ENCODE results near the gene PGD.

Gene PGD

DNA sequence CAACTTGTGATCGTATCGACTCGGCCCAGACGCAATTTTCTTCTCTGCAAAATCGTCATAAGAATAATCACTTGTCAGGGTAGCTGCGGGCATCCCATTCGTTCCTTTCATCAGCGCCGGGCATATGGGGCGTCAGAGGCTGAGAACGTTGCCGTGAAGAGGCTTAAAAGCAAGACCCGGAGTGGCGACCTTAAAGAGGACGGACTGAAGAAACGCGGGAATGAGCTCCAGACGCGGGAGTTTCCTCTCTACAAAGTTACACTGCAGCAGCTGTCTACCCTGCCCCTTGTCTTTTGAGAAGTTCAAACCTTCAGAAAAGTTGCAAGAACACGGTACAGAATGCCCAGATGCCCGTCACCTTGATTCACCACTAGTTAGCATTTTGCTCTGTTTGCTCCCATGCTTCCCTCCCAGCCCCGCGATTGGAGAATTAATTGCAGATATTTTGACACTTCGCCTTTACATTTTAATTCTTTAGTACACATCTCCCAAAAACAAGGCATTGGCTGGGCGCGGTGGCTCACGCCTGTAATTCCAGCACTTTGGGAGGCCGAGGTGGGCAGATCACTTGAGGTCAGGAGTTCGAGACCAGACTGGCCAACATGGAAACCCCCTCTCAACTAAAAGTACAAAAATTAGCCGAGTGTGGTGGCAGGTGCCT, 32.3 kb downstream of the PGD start:
- Histone ChIP-seq H3K4me3 (ENCODE audit: low read depth in 1 of 5, low read length in 5 of 5) (peak overlapping the region; percentile 79 to 95 (median 90)), H3K27ac (ENCODE audit: low read depth, low read length) (peak overlapping the region; percentile 37), H3K9me3 (ENCODE audit: control insufficient read depth in 5 of 5, low read length in 5 of 5) (no peaks in the 10 kb centered on the region), H3K36me3 (ENCODE audit: control insufficient read depth in 5 of 5, insufficient read depth in 5 of 5, low read length in 5 of 5) (no peaks in the 10 kb centered on the region), H3K9ac (ENCODE audit: low read length in 5 of 5) (peak overlapping the region; percentile 44 to 92 (median 83)), H3K4me1 (ENCODE audit: control insufficient read depth in 5 of 5, insufficient read depth in 5 of 5, low read length in 5 of 5) (peaks cover 6 to 26% (median 21%) of the 10 kb centered on the region in 5 donors), H3K27me3 (ENCODE audit: control insufficient read depth in 5 of 5, insufficient read depth in 4 of 5, low read length in 5 of 5) (no peaks in the 10 kb centered on the region)

DNA sequence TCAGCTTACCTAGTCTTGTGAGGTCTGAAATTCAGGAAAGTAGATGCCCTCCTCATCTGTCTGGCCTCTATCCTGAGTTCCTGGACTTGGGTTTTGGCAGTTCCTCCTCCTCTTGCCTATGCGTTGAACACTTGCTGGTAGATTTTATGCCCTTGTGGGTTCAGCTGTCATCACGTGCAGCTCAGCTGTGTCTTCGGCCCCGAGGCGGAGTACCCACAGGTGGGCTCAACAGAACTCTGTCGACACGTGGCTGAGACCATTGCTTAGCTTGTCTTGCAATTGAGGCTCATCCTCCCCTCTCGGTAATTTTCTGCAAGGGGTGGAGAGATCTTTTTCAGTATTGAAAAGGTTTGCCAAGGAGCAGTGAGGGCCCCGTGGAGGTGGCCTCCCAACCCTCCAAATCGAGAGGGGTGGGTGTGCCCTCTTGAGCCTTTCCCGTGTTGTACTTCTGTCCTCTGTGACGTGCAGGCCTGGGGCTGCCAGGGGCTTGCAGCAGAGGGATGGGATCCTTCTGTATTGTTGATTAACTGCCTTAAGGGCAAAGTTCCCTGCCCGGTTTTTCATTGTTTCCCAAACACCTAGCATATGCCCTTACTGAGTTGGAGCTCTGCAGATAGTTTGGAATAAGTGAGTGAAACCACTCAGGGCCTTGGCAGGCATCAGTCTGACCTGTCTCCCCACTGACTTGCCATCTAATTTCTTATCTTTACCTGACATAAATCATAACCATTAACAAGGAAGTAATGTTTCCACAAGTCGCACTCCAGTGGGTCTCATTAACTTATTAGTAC, 34.2 kb downstream of the PGD start:
- H3K36me3 ChIP-seq (ENCODE audit: control insufficient read depth in 5 of 5, insufficient read depth in 5 of 5, low read length in 5 of 5) = no peaks in the 10 kb centered on the region
- no peak overlapping the region for H3K27ac ChIP-seq (ENCODE audit: low read depth, low read length)
- peaks cover 6 to 23% (median 17%) of the 10 kb centered on the region in 5 donors for H3K4me1 ChIP-seq (ENCODE audit: control insufficient read depth in 5 of 5, insufficient read depth in 5 of 5, low read length in 5 of 5)
- H3K4me3 ChIP-seq (ENCODE audit: low read depth in 1 of 5, low read length in 5 of 5) = no peak overlapping the region
- H3K27me3 ChIP-seq (ENCODE audit: control insufficient read depth in 5 of 5, insufficient read depth in 4 of 5, low read length in 5 of 5) = no peaks in the 10 kb centered on the region
- H3K9ac ChIP-seq (ENCODE audit: low read length in 5 of 5) = no peak overlapping the region
- H3K9me3 ChIP-seq (ENCODE audit: control insufficient read depth in 5 of 5, low read length in 5 of 5) = no peaks in the 10 kb centered on the region

DNA sequence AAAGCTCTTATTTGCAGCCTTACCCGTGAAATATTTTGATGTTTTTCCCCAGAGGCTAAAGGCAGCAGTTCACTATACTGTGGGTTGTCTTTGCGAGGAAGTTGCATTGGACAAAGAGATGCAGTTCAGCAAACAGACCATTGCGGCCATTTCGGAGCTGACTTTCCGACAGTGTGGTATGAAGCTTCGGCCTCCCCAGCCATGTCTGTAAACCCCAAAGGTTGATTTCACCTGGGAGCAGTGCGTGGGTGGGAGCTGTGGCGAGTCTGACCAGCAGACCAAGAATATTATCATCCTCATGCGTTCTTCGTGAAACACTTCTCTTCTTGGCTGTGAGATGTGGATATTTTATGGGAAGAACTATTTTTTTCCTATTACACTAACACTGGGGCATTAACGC, 34.9 kb downstream of the PGD start:
- no peak overlapping the region for H3K27ac ChIP-seq (ENCODE audit: low read depth, low read length)
- H3K27me3 ChIP-seq (ENCODE audit: control insufficient read depth in 5 of 5, insufficient read depth in 4 of 5, low read length in 5 of 5) = no peaks in the 10 kb centered on the region
- H3K9ac ChIP-seq (ENCODE audit: low read length in 5 of 5) = no peak overlapping the region
- H3K36me3 ChIP-seq (ENCODE audit: control insufficient read depth in 5 of 5, insufficient read depth in 5 of 5, low read length in 5 of 5) = no peaks in the 10 kb centered on the region
- H3K4me3 ChIP-seq (ENCODE audit: low read depth in 1 of 5, low read length in 5 of 5) = no peak overlapping the region
- H3K9me3 ChIP-seq (ENCODE audit: control insufficient read depth in 5 of 5, low read length in 5 of 5) = no peaks in the 10 kb centered on the region
- peaks cover 6 to 21% (median 16%) of the 10 kb centered on the region in 5 donors for H3K4me1 ChIP-seq (ENCODE audit: control insufficient read depth in 5 of 5, insufficient read depth in 5 of 5, low read length in 5 of 5)

DNA sequence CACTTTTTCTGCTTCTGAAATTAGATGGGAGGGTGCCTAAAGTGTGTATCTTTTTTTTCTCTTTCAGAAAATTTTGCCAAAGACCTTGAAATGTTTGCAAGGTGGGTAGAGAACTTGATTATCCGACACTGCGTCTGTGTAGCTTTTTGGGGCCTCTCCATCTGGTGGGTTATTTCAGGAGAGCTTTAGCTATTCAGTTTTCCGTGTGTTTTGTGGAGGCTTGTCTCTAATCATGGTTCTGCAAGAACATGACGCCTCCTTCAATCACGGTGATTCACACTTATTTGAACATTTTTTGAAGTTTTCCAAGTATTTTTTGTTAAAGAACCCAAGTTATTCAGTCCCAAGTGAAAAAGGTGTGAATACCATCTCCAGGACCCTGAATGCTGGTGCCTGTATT, 35.7 kb downstream of the PGD start:
- H3K27ac ChIP-seq (ENCODE audit: low read depth, low read length) = no peak overlapping the region
- H3K9ac ChIP-seq (ENCODE audit: low read length in 5 of 5) = no peak overlapping the region
- no peaks in the 10 kb centered on the region for H3K27me3 ChIP-seq (ENCODE audit: control insufficient read depth in 5 of 5, insufficient read depth in 4 of 5, low read length in 5 of 5)
- H3K9me3 ChIP-seq (ENCODE audit: control insufficient read depth in 5 of 5, low read length in 5 of 5) = no peaks in the 10 kb centered on the region
- peaks cover 6 to 18% (median 15%) of the 10 kb centered on the region in 5 donors for H3K4me1 ChIP-seq (ENCODE audit: control insufficient read depth in 5 of 5, insufficient read depth in 5 of 5, low read length in 5 of 5)
- H3K36me3 ChIP-seq (ENCODE audit: control insufficient read depth in 5 of 5, insufficient read depth in 5 of 5, low read length in 5 of 5) = no peaks in the 10 kb centered on the region
- no peak overlapping the region for H3K4me3 ChIP-seq (ENCODE audit: low read depth in 1 of 5, low read length in 5 of 5)

DNA sequence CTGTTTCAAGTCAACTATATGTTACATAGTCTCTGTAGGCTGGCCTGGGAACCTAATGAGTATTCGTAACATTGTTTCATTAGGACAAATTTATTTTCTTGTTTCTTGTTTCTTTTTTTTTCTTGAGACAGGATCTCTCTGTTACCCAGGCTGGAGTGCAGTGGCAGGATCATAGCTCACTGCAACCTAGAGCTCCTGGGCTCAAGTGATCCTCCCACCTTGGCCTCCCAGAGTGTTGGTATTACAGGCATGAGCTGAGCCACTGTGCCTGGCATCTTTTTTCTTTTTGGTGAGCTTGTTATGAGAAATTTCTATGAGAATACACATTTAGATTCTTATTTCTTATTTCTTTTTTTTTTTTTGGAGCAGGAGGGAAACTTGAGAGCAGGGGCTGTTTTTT, 38.2 kb downstream of the PGD start:
- Histone ChIP-seq H3K4me3 (ENCODE audit: low read depth in 1 of 5, low read length in 5 of 5) (no peak overlapping the region), H3K27ac (ENCODE audit: low read depth, low read length) (no peak overlapping the region), H3K4me1 (ENCODE audit: control insufficient read depth in 5 of 5, insufficient read depth in 5 of 5, low read length in 5 of 5) (no peaks in the 10 kb centered on the region), H3K9me3 (ENCODE audit: control insufficient read depth in 5 of 5, low read length in 5 of 5) (no peaks in the 10 kb centered on the region), H3K9ac (ENCODE audit: low read length in 5 of 5) (no peak overlapping the region), H3K36me3 (ENCODE audit: control insufficient read depth in 5 of 5, insufficient read depth in 5 of 5, low read length in 5 of 5) (peaks cover 0 to 4% (median 0%) of the 10 kb centered on the region in 5 donors), H3K27me3 (ENCODE audit: control insufficient read depth in 5 of 5, insufficient read depth in 4 of 5, low read length in 5 of 5) (no peaks in the 10 kb centered on the region)

DNA sequence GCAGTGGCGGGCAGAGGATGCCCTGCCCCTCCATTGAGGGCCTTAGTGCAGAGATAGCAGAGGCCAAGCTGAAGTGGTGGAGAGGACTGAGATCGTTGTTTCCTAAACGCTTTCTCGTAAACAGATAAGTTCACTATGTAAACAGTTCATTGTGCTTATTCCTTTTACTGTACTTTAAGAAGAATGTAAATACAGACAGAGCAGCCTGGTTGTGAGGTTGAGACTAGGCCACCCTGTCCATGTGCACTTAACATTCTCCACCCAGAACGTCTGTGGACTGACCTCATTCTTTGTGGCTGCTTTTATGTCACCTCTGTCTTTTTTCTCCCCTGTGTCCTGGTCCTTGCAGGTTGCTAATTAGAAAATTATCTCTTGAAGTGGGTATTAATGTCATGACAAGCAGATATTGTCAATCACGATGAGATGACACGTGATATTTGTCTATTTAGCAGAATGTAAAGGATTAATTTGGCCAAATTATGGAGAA, 39.9 kb downstream of the PGD start:
- Histone ChIP-seq H3K4me3 (ENCODE audit: low read depth in 1 of 5, low read length in 5 of 5) (no peak overlapping the region), H3K27ac (ENCODE audit: low read depth, low read length) (no peak overlapping the region), H3K4me1 (ENCODE audit: control insufficient read depth in 5 of 5, insufficient read depth in 5 of 5, low read length in 5 of 5) (no peaks in the 10 kb centered on the region), H3K36me3 (ENCODE audit: control insufficient read depth in 5 of 5, insufficient read depth in 5 of 5, low read length in 5 of 5) (peaks cover 0 to 4% (median 0%) of the 10 kb centered on the region in 5 donors), H3K9ac (ENCODE audit: low read length in 5 of 5) (no peak overlapping the region), H3K27me3 (ENCODE audit: control insufficient read depth in 5 of 5, insufficient read depth in 4 of 5, low read length in 5 of 5) (no peaks in the 10 kb centered on the region), H3K9me3 (ENCODE audit: control insufficient read depth in 5 of 5, low read length in 5 of 5) (no peaks in the 10 kb centered on the region)

DNA sequence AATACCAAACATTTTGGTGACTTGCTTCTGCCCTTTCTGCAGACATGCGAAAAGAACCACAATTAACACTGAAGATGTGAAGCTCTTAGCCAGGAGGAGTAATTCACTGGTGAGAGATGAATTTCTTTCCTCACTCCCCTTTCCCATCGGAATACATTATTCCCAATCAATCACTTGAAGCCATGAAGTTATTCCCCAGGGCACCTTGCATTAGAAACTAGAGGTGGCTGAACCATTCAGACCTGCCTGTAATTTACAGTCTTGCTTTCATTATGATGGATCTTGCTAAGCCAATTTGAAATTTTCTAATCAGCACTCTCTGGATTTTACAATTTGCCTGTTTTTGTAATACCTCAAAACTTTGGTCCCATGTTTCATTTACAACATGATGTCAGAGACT, 41.4 kb downstream of the PGD start:
- Histone ChIP-seq H3K9ac (ENCODE audit: low read length in 5 of 5) (no peak overlapping the region), H3K36me3 (ENCODE audit: control insufficient read depth in 5 of 5, insufficient read depth in 5 of 5, low read length in 5 of 5) (peaks cover 0 to 10% (median 3%) of the 10 kb centered on the region in 5 donors), H3K4me3 (ENCODE audit: low read depth in 1 of 5, low read length in 5 of 5) (no peak overlapping the region), H3K27ac (ENCODE audit: low read depth, low read length) (no peak overlapping the region), H3K4me1 (ENCODE audit: control insufficient read depth in 5 of 5, insufficient read depth in 5 of 5, low read length in 5 of 5) (no peaks in the 10 kb centered on the region), H3K27me3 (ENCODE audit: control insufficient read depth in 5 of 5, insufficient read depth in 4 of 5, low read length in 5 of 5) (no peaks in the 10 kb centered on the region), H3K9me3 (ENCODE audit: control insufficient read depth in 5 of 5, low read length in 5 of 5) (no peaks in the 10 kb centered on the region)

DNA sequence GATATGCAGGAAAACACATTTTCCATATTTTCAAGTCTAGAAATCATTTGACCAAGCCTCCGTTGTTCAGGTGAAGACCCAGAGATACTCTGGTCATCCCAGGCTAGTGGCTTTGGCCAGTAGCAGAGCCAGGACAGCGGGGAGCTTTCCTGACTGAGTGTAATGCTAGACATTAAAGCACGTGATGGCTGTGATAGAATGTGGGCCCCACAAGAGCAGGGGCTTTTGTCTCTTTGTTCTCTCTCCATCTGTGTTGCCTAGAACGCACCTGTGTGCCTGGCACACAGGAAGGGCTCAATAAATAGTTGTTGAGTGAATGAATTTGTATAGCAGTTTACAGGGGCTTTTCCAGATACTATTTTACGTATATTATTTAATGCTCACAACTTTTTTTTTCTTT, 41.9 kb downstream of the PGD start:
- Histone ChIP-seq H3K9ac (ENCODE audit: low read length in 5 of 5) (no peak overlapping the region), H3K4me1 (ENCODE audit: control insufficient read depth in 5 of 5, insufficient read depth in 5 of 5, low read length in 5 of 5) (no peaks in the 10 kb centered on the region), H3K9me3 (ENCODE audit: control insufficient read depth in 5 of 5, low read length in 5 of 5) (no peaks in the 10 kb centered on the region)

DNA sequence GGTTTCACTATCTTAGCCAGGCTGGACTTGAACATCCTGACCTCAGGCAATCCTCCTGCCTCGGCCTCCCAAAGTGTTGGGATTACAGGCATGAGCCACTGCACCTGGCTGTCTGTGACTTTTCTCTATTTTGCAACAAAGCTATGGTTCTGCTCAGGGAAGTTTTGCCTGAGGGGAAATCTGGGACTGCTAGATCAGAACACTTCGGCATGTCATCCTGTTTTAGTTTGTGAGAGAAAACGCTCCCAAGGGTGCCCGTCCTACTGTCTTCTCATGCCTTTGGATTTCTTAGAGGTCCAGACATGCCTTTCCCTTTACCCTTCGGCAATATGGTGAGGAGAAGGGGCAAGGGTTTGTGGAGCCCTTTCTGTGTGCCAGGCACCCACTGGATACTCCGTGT, 45.4 kb downstream of the PGD start:
- Histone ChIP-seq H3K27me3 (ENCODE audit: control insufficient read depth in 5 of 5, insufficient read depth in 4 of 5, low read length in 5 of 5) (peaks cover 0 to 2% (median 0%) of the 10 kb centered on the region in 5 donors), H3K36me3 (ENCODE audit: control insufficient read depth in 5 of 5, insufficient read depth in 5 of 5, low read length in 5 of 5) (peaks cover 0 to 10% (median 3%) of the 10 kb centered on the region in 5 donors), H3K9me3 (ENCODE audit: control insufficient read depth in 5 of 5, low read length in 5 of 5) (no peaks in the 10 kb centered on the region), H3K4me1 (ENCODE audit: control insufficient read depth in 5 of 5, insufficient read depth in 5 of 5, low read length in 5 of 5) (no peaks in the 10 kb centered on the region), H3K4me3 (ENCODE audit: low read depth in 1 of 5, low read length in 5 of 5) (no peak overlapping the region), H3K27ac (ENCODE audit: low read depth, low read length) (no peak overlapping the region), H3K9ac (ENCODE audit: low read length in 5 of 5) (no peak overlapping the region)

More for the DNA sequence above, 41.9 kb downstream of the PGD start:
- Histone ChIP-seq H3K36me3 (ENCODE audit: control insufficient read depth in 5 of 5, insufficient read depth in 5 of 5, low read length in 5 of 5) (peaks cover 0 to 10% (median 3%) of the 10 kb centered on the region in 5 donors), H3K27me3 (ENCODE audit: control insufficient read depth in 5 of 5, insufficient read depth in 4 of 5, low read length in 5 of 5) (no peaks in the 10 kb centered on the region), H3K4me3 (ENCODE audit: low read depth in 1 of 5, low read length in 5 of 5) (no peak overlapping the region), H3K27ac (ENCODE audit: low read depth, low read length) (no peak overlapping the region)

DNA sequence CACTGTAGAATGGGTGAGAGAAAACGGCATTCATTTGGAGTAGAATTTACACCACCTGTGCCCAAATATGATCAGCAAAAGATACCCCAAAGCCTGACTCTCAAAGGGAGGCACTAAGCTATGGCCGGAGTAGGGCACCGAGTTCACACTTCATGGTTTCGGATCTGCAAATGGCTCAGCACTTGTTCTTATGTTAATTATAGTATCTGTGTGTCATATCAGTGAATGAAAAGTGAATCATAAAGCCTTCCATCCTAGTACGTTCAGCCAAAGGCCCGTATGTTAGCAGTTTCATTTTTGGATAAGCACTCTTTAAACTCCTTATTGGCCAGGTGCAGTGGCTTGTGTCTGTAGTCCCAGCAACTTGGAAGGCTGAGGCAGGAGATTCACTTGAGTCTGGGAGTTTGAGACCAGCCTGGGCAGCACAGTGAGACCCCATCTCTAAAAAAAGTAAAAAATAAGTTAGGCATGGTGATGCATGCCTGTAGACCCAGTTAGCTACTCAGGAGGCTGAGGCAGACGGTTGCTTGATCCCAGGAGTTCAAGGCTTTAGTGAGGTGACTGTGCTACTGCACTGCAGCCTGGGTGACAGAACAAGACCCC, 46.0 kb downstream of the PGD start:
- Histone ChIP-seq H3K27me3 (ENCODE audit: control insufficient read depth in 5 of 5, insufficient read depth in 4 of 5, low read length in 5 of 5) (peaks cover 0 to 8% (median 5%) of the 10 kb centered on the region in 5 donors), H3K36me3 (ENCODE audit: control insufficient read depth in 5 of 5, insufficient read depth in 5 of 5, low read length in 5 of 5) (peaks cover 0 to 10% (median 3%) of the 10 kb centered on the region in 5 donors), H3K9ac (ENCODE audit: low read length in 5 of 5) (no peak overlapping the region), H3K4me1 (ENCODE audit: control insufficient read depth in 5 of 5, insufficient read depth in 5 of 5, low read length in 5 of 5) (peaks cover 0 to 5% (median 0%) of the 10 kb centered on the region in 5 donors), H3K9me3 (ENCODE audit: control insufficient read depth in 5 of 5, low read length in 5 of 5) (no peaks in the 10 kb centered on the region), H3K27ac (ENCODE audit: low read depth, low read length) (no peak overlapping the region), H3K4me3 (ENCODE audit: low read depth in 1 of 5, low read length in 5 of 5) (no peak overlapping the region)
